AG08395 (cell line): ENCODE measurements around the gene PPIL3.

Experiments
- DNase-seq: peaks from one replicate; pipeline ENCODE4 v3.0.0; 2012; ENCODE audit warnings: mixed read lengths, low spot score

Gene PPIL3

DNA sequence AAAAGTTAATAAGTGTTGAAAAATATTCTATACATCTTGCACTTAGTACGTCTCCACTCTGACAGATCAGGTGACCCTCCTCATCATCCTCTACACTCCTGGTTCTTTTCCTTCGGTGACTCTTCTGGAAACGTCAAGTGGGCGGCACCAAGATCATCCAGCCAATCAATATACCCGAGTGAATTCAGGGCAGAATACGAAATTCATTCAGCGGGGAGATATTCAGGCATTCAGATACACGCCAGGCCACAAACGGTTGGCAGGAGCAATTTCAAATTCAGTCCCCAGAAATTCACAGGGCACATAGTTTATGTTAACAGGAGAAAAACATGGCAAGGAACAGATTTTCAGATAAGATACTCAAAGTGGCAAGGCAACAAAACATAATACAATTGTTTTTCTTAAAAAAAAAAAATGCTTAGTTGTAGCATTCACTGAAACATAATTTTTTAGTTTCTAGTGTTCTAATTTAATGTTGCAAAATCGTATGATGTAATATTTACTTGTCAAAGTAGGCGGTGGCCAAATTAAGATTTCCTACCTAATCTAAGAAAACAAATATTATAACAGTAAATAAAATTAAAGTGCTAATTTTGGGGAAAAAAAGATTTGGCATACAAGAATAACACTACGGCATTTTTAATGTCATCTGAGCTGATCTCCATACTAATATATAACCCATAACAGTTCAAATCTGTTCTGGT, 28.6 kb downstream of the PPIL3 start:
- peak; percentile 56 for DNase-seq

DNA sequence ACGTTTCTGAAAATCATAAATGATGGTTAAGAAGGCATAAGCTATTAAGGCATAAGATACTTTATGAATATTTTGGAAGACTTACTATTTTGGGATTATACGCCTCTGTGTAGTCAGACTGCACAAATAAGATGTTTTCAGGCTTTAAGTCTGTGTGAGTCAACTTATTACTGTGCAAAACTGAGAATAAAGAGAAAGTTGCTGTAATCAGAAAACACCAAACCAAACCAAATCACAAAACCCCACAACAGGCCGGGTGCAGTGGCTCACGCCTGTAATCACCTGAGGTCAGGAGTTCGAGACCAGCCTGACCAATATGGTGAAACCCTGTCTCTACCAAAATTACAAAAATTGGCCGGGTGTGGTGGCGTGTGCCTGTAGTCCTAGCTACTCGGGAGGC, 32.1 kb downstream of the PPIL3 start:
- no peak for DNase-seq

DNA sequence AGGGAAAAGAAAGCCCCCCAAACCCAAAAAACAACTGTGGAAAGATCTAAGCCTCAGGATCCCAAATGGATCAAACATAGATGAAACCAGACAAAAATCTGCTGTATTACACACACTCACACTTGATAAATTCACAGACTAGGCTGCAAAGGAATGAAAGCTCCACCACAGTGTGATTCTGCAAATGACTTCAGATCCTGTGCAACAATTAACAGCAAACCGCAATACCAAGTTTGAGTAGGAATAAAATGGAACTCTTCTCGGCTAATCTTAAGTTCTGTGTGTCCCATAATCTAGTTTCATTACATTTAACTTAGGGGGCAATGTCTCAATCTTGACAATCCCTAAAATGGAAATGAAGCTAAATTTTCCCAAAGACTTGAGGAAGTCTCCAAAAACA, 36.3 kb downstream of the PPIL3 start:
- DNase-seq, result no peak

DNA sequence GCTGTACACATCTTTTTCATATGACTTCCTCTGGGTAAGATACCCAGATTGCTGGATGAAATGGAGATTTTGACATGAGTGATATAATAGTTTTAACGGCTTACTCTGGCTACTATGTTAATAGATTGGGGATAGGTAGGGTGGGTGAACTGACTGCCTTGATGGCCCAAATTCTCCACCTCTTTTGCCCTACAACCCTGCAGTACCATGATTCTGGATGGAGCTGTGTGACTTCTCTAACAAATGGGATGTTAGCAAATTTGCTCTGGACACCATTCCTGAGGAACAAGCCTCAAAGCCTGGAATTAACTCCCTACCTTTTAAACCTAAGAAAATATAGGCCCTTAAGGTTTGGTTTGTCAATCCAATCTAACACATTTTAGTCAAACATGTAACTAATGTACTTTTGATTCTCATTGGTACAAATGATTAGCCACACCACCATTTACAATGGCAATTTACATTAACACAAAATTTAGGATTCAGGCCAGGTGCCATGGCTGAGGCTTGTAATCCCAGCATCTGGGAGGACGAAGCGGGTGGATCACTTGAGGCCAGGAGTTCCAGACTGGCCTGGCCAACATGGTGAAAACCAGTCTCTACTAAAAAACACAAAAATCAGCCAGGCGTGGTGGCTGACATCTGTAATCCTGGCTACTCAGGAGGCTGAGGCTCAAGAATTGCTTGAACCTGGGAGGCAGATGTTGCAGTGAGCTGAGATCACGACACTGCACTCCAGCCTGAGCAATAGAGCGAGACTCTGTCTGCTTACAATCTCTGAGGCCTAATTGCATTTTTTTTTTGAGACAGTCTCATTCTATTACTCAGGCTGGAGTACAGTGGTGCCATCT, 37.3 kb downstream of the PPIL3 start:
- DNase-seq, result no peak

DNA sequence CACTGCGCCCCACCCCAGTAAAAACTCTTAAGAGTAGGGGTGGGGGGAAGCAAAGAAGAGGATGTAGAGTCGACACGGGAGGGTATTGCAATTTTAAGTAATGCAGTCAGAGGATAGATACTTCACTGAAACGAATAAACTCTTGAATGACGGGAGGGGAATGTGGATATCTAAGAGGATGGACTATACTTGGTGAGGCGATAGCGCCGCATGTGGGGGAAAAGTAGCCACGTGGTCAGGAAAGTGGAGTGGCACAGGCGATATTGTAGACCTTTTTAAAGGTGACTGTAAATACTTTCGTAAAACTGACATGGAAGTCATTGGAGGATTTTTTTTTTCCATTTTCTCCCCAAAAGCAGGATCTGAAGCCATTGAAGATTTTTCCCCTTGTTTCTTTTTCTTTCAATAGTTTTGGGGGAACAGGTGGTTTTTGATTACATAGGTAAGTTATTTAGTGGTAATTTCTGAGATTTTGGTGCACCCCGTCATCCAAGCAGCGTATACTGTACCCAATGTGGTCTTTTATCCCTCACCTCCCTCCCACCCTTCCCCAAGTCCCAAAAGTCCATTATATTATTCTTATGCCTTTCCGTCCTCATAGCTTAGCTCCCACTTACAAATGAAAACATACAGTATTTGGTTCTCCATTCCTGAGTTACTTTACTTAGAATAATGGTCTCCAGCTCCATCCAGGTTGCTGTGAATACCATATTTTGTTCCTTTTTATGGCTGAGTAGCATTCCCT, 38.2 kb downstream of the PPIL3 start:
- no peak for DNase-seq

DNA sequence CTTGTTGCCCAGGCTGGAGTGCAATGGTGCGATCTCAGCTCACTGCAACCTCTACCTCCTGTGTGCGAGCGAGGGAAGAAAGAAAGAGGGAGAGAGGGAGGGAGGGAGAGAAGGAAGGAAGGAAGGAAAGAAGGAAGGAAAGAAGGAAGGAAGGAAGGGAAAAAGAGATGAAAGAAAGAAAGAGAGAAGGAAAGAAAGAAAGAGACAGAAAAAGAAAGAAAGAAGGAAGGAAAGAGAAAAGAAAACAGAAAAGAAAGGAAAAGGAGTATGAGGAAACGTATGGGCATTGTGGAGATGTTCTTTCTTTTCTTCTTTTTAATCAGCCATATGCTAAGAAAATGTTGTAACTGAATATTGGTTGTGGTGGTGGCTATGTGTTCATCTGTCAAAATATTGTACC, 40.9 kb downstream of the PPIL3 start:
- DNase-seq, result no peak

DNA sequence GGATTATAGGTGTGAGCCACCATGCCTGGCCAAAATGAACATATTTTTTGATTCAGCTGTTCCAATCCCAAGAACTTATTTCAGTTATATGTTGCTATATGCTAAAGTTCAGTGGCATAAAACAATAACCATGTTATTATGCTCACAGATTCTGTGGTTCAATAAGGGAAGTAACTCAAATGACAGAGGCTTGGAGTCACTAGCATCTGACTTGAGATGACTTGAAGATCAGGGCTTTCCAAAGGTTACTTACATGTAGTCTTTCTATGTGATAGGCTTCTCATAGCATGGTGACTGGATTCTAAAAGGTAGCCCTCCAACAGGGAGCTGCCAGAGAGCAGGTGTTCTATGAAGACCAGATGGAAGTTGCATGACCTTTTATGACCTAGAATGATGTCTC, 41.6 kb downstream of the PPIL3 start:
- no peak for DNase-seq

DNA sequence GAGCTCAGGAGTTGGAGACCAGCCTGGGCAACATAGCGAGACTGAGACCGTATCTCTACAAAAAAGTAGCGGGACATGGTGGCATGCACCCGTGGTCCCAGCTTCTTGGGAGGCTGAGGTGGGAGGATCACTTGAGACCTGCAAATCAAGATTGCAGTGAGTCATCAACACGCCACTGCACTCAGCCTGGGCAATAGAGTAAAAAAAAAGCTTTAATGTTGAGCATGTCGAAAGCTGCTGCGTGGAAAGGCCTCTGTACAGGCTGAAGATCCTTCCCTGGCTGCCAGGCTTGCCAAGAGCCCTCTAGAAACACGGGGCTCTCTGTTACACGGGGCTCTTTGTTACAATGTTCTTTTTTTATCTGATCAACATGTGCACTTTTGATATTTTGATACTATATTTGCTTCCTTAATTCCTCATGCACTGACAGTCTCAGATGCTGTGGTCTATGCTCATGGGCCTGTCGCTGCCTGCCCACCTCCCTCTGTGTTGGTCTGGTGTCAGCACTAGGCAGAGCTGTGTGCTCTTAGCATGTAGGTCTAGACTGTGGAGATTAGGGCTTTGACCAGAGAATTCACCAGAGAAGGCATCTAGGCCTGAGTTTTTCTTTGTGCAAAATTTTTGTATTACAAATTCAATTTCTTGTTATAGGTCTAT, 43.1 kb downstream of the PPIL3 start:
- no peak for DNase-seq

DNA sequence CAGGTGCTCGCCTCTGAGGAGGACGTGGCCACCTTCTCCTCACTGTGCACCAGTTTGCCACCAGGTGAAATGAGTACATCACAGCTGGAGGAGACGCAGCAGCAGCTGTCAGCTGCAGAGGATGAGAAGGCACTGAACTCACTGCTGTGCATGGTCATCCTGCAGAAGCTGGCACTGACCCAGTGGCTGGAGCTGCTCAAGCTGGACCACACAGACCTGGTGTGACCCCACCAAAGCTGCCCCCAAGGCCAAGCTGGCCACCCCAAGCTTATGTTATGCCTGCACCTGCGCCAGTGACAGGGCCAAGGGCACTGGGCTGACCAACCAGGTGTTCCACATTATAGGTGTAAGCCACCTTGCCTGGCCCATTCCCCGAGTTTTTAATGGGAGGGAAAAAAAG, 43.7 kb downstream of the PPIL3 start:
- no peak for DNase-seq

DNA sequence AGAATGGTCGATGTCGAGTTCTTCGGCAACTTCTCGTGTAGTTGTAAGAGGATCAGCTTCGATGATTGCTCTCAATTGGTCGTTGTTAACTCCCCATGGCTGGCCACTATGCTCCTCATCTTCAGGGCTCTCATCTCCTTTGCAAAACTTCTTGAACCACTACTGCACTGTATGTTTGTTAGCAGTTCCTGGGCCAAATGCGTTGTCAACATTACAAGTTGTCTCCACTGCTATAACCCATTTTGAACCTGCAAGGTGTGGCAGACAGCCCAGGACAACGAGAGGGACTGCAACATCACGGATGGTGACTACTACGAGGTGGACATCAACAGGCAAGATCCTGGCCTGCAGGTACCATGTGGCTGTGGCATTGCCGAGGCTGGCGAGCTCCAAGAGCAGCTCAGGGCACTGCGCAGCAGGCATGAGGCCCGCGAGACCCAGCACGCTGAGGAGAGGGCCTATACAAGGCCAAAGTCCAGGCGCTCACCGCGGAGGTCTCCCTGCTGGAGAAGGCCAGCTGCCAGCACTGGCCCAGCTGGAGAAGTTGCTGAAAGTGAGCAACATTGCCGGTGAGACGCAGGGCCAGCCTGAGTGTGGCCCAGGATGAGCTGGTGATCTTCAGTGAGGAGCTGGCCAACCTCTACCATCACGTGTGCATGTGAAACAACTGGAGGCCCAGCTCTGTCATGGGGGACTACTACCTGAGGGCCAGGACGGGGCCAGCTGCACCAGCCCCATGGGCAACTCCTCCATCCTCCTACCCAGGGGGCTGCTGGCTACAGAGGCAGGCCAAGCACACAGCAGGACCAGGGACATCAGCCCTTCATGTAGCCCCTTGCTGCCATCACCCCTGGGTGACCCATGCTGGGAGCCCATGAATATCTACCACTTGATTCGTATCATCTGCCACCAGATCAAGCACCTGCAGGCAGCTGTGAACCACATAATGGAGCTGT, 44.6 kb downstream of the PPIL3 start:
- no peak for DNase-seq

DNA sequence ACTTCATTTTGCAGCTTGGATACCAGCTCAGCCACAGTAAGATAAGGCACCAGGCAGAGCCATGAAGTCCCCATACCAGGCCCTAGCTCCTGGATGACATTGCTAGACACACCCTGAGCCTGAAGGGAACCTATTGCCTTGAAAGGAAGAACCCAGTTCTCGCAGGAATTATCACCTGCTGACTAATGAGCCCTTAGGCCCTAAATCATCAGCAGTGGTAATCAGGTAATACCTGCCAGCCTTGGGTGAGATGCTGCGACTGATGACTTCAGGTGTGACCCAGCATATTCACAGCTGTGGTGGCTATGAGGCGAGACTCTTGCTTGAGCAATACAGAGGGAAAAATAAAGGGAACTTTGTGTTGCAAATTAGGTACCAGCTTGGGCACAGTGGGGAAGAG, 49.4 kb downstream of the PPIL3 start:
- DNase-seq, result no peak

DNA sequence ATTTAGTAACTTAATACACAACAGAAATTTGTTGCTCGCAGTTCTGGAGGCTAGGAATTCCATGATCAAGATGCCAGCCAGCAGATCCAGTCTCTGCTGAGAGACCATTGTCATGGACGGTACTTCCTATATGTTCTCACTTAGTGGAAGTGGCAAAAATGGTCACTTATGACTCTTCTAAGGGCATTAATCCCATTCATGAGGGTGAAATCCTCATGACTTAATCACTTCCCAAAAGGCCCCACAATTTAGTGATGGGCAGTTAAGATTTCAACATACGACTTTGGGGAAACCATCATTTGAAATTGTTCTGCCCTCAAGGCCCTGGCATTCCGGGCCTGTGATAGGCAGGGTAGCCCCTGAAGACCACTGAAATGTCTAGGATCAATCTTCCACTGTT, 54.2 kb downstream of the PPIL3 start:
- no peak for DNase-seq

DNA sequence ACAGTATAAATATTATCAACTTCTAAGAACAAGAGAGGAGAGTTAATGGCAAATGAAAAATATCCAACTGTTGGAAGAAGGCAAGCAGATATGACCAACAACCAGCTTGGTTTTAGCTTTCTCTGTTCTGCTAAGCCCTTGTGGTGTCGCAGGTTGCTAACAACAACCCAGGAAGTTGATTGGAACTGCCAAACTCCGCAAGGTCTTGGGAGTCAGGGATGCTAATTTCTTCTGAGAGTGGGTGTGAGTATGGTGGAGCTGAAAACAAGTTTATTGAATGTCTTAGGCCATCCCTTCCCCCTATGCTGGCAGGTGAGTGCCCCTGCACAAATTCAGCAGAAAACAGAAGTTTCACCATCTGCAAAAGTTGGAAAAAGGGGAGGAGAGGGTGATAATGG, 59.6 kb downstream of the PPIL3 start:
- DNase-seq, result no peak

DNA sequence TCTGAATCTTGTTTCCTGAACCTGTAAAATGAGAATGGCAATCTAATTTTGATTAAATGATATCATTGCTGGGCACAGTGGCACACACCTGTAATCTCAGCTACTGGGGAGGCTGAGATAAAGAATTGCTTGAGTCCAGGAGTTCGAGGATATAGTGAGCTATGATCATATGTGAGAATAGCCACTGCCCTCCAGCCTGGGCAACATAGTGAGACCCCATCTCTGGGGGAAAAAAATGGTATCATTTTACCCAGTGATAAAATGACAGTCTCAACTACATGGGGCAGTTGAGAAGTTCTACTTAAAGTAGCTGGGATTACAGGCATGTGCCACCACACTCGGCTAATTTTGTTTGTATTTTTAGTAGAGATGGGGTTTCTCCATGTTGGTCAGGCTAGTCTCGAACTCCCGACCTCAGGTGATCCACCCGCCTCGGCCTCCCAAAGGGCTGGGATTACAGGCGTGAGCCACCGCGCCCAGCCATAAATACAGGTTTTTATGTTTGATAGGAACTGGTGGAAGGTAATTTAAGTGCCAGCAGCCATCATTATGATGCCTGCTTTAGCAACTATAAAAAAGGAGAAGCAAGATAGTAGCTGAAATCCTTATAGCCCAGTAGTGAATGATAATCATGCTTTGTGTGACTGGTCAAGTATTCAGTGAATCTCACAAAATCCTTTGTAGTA, 60.2 kb downstream of the PPIL3 start:
- DNase-seq, result no peak

DNA sequence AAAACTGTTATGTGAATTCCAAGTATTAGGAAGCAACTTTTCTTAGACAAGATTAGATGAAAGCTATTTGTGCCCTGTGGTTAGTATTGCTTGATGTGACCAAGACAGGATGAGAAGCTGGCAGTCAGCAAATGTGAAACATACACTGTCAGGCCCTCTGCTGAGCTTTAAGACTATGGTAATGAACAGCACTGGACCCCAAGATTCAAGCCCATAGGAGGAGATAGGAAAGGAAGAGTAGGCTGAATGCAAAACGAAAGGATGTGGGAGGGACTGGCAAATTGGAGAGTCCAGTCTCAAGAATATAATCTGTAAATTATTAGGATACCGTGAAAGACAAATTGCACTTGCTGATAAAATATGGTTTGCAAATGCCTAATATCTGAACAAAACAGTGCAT, 60.8 kb downstream of the PPIL3 start:
- no peak for DNase-seq

DNA sequence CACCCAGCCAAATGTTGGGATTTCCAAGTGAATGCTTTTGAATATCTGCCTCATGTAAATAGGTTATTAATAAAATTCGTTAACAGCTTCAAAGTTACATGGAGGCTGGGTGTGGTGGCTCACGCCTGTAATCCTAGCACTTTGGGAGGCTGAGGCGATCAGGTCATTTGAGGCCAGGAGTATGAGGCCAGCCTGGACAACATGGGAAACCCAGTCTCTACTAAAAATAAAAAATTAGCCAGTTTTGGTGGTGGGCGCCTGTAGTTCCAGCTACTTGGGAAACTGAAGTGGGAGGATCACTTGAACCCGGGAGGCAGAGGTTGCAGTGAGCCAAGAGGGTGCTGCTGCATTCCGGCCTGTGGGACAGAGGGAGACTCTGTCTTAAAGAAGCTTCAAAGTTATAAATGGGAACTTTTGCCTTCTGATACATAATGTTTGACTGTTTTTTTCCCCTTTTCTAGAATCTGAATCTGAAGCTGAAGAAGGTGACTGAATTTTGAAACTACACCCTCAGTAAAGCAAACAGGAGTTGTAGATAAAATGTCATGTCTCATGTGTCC, 67.1 kb downstream of the PPIL3 start:
- no peak for DNase-seq
